Stimulated activated CD8-positive, alpha-beta memory T cell treated with anti-CD3 and anti-CD28 coated beads, Interleukin-15, amount 100 ng/mL, for 1 hour (primary cell): Measurements from ENCODE around the gene NTM.

Source experiments
- DNase-seq: peaks from one replicate; pipeline ENCODE4 v3.0.0-alpha.2; 2020; ENCODE audit warnings: low read depth

The NTM gene

DNA sequence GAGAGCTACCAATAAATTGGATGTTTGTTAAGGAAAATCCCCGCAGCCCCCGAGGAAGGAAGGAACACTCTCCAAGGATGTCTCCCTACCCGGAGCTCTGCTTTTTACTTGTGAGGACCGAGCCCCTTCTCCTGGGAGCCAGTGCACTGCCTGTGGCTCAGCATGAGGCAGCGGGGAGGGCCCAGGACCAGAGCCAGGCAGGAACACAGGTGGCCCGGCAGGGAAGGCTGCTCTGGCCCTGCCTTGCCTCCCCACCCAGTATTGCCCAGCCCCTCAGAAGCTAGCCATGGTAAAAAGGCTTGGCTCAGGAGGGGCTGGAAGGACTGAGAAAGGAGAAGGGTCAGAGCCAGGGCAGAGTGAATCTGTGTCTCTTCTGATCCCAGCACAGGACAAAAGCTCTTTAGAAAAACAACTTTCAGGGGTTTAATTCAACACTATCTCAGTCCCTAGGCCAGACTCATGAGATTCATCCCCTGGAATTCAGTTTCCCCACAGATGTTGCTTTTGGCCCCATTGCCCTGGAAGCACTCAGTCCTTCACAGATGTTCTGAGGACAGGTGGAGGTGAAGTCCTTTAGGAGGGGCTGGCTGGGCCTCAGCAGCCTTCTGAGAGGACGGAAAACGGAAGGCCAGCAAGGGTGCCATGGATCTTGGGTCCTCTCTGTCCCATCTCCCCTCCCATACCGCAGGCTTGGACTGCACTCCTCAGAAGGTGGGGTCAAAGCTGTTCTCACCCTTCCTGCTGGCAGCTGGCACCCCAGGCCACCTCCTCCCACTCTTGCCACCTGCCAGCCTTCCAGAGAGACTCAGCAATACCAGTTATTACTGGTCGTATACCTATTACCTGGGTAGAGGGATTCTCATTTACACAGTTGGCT is 318.9 kb downstream of the NTM start:
- no peak for DNase-seq

DNA sequence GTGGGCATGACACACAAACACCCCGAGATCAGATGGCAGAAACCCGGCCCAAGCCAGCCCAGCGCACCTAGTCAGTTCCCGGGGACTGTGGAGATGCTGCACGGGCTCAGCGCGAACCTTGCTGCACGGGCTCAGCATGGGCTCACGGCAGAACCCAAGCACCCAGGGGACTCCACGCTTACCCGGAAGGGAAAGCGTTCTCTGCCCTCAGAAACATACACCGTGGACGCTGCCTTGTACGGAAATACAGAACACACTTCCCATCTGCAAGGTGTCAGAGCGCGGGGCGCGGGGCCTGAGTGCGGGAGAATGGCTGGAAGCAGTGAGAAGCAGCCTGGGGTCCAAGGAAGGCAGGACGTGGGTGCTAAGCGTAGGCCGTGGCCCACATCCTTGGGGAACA is 319.9 kb downstream of the NTM start:
- DNase-seq: no peak

DNA sequence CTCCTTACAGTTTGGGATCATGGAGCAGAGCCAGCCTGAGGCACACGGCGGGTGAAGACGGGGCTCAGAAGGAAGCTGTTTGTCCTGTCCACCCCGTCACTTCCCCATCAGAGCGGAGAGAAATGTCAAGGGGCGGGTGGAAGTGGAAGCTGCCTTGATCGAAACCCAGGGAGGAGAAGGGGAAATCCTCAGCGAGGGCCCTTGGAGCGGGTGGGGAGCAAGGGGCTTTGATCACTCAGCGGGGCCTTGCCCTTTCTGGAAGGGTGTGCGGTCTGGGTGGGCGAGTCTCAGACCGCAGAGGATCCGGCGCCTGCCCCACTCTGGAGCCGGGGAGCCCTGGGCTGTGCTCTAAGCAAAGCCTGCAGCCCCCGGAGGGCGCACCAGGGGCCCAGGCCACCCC is 320.4 kb downstream of the NTM start:
- no peak for DNase-seq

DNA sequence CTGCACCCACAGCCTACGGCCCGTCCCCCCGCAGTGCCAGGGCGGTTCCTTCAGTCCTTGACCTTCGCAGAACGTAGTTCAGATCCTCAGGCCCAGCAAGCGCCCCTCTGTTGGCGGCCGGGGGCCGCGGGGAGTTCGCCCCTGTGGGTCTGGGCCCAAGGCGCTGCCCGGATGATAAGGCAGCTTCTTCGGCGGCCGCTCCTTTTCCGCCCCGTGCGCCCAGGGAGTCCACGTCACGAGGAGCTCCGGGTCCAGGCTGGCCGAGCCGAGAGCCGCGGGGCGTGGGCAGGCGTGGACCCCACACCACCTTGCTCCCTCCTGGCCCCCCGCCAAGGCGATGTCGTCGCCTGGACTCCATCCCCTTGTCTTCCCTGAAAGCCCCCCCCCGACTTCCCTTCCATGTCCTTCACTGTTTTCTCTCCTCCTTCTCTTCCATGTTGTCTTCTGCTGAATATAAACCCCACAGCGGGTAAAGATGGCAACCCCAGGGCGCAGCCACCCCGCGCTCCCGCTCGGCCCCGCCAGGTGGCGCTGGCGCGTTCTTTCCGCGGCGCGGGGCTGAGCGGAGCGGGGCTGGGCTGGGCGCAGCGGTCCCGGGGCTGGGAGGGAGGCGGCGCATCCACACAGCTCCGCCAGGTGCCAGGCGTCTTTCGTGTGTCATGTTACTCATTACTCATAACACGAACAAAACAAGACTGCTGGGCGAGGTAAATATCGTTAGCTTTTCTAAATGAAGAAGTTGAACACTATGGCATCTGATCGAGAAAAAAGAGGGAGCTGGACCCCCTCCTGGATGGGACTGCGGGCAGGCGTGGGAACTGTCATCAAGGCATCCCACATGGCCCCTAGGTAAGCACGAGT is 321.0 kb downstream of the NTM start:
- no peak for DNase-seq

DNA sequence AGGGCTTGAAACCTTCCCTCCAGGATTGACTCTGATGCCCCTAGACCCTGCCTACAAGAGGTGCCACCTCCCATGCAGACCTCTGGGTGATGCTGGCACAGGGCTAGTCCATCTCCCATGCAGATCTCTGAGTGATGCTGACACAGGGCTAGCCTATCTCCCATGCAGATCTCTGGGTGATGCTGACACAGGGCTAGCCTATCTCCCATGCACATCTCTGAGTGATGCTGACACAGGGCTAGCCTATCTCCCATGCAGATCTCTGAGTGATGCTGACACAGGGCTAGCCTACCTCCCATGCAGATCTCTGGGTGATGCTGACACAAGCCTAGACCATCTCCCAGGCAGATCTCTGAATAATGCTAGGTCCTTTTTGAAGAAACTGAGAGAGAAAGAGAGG is 321.7 kb downstream of the NTM start:
- no peak for DNase-seq

DNA sequence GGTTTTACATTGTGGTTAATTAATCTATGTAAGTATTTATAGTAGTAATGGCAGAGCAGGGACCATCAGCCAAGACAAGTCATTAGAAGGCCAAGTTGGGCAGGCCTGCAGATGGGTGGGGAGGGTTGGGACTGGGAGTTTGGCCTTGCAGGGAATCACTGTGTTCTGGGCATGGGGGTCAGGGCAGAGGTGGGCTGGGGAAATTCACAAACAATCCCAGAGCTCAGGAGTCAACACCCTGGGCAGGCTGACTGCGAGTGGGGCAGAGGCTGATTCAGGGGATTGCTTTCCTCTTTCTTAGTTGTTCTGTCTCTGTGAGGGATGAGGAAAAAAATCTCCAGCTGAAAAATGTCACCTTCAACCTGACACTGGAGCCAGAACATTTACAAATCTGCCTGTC is 322.5 kb downstream of the NTM start:
- DNase-seq: no peak

DNA sequence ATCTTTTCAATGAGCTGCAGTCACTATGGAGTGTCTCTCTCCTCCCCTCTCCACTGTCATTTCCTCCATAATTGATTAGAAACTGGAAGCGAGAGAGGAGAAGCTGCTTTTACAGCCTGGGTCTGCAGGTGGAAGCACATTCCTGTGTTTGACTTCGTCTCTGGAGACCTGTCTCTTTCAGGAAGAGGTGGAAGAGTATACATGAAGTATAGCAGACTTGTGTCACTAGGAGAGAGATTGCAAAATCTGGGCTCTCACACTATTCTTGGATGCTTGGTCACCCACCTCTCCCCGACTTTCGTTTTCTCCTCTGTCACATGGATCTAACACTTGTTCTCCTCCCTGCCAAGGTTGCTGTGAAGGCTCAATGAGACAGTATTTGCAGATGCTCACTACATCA is 323.3 kb downstream of the NTM start:
- DNase-seq: no peak

DNA sequence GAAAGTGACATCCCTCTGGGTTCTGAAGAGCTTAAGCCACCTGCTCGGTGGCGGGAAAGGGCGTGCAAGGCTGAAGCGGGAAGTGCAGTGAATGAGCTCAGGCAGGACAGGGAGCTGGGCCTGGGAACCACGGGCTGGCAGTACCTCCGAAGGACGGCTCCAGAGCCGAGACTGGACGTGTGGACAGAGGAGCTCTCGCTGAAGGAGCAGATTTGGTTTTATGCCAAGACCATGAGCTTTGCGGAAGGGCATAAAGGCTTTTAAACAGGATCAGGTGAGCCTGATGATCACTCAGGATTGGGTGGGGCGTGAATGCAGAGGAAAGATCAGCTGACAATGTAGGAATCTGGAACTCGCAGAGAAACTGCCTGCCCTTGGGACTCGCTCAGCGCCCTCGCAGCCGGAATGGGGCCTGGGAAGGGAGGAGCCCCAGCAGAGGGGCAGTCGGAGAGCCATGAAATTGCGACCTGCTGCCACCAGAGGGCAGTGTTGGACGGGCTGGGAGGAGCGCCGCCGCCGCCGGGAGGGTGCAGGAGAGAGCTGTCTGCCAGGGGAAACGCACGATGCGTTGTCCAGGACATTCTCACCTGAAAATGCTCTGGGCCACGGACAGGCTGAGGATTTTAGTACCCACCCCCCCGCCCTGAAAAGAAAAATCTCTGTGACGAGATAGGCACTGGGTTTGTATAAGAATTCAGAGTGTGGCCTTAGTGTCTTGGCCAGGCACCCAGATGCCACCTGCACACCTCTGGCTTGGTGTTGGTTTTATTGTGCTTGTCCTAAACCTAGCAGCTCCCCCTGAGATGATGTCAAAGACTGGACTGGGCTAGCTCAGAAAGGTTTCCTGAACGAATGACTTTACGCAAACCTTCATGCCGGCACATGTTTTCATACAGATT is 324.4 kb downstream of the NTM start:
- DNase-seq: no peak

DNA sequence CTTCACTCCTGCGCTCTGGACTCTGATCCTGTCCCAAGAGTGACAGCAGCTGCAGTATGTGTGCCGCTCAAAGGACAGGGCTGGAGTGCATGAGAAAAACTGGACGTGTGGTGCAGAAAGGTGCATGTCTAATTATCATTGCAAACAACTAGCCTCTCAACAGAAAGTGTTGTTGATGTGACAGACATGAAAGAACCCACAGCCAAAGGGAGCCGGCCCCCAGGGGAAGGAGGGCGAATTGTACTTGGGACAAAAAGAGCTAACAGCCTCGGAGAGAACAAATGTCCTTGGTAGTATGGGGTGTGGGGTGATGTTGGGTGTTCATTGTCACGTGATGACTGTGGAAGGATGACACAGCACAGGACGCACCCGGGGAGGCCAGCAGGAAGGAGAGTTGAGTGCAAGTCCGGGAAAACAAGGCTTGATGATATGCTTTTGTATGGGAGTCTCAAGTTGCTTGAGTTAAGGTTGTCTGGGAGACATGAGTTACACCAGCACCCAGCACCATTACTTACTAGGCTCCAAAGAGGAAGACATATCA is 325.5 kb downstream of the NTM start:
- DNase-seq: no peak

DNA sequence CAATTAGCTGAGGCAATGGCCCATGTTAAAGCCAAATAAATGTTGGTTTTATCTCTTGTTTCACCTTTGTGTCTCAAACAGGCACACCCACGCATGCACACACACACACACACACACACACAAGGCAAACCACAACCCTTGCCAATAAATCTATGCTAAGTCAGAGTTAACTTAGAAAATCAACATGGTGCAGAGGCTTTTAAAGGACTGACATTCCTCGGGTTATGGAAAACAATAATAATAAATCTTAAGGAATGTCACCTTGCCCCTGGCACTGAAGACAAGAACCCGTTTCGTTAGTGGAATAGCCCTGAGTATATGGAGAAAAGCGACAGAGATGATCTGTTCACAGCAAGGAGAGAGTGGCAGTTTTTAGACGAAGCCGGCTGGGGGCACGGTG is 326.3 kb downstream of the NTM start:
- no peak for DNase-seq

DNA sequence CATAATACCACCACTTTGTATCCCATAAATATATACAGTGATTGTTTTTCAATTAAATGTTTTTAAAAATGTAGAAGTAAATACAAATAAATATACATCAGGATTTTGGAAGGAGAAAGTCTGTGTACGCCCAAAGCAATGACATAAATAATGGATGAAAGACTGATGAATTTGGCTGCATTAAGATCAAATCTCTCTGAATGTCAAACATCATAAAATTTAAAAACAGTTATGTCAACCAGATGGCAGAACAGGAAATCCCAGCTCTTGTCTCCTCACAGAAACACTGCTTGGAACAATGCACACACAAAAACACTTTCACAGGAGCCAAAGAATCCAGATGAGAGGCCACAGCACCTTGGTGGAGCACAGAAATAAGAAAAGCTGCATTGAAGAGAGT is 332.9 kb downstream of the NTM start:
- no peak for DNase-seq

DNA sequence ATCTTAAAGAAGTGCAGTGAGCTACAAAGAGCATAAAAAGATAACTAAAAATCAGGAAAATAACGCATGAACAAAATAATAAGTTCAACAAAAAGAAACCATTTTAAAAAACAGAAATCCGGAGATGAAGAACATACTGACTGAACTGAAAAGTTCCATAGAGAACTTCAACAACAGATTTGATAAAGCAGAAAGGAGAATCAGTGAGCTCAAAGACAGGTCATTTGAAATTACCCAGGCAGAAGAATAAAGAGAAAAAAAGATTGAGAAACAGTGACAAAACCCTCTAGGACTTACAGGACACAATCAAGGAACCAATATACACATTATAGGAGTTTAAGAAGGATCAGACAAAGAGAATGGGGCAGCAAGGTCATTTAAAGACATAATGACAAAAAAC is 334.3 kb downstream of the NTM start:
- DNase-seq: no peak

DNA sequence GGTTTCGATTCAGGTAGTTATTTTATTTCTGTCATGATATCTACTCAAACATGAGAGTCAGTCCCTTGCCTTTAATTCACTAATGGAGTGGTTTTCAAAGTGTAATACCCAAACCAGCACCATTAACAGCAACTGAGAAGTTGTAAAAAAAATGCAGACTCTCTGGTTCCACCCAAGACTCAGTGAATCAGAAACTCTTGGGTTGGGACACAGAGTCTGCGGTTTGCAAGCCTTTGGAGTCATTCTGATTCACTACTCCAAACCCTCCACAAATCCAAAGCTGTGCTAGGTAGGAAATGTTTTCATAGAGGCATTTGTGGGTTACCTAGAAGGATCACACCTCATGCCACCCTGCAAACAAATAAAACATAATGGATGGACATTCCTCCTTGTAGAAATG is 340.1 kb downstream of the NTM start:
- no peak for DNase-seq

DNA sequence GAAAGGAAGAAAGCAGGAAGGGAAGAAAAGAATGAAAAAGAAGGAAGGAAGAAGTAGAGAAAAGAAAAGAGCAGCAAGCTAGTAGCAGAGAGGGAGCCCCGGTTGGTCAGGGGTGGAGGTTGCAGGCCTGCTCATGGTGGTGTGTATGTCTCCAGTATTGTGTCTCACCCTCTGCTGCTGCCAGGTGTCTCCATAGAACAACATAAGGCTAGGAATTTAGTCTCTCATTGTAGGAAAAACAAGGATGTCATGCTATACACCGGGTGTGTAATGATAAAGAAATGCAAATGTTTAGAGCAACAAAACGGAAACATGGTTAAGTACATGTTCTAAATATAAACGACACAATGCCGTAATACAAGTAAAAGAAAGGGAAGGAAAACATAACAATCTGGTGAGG is 342.5 kb downstream of the NTM start:
- DNase-seq: no peak

DNA sequence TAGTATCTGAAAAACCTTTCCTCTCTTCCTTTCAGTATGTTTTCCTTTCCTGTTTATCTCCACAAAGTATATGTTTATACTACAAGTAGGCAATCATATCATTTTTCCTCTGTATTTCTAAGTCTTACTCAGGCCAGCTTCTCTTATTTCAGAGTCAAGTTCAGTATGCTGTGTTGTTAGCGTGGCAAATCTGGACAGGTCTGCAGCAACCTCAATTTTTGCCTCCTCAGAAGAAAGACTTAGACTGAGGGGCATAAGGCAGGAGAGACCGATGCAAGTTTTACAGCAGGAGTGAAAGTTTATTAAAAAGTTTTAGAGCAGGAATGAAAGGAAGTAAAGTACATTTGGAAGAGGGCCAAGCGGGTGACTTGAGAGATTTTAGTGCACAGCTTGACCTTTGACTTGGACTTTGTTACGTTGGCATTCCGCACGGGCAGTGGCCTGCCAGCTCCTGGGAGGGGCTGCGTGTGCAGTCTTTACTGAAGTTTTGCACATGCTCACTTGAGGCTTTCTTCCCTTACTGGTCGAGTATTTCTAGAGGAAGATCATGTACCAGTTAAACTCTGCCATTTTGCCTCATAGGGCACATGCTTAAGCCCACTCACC is 343.2 kb downstream of the NTM start:
- no peak for DNase-seq

DNA sequence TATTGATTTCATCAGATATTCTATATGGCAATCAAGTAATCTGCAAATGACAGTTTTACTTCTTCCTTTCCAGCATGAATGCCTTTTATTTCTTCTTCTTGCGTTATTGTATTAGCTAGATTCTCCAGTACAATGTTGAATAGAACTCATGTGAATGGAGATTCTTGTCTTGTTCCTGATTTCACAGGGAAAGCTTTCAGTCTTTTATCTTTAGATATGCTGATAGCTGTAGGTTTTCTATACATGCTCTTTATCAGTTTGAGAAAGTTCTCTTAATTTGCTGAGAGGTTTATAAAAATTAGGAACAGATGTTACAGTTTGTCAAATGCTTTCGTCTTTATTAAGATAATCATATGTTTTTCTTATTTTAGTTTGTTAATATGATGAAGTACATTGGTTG is 347.2 kb downstream of the NTM start:
- DNase-seq: no peak

DNA sequence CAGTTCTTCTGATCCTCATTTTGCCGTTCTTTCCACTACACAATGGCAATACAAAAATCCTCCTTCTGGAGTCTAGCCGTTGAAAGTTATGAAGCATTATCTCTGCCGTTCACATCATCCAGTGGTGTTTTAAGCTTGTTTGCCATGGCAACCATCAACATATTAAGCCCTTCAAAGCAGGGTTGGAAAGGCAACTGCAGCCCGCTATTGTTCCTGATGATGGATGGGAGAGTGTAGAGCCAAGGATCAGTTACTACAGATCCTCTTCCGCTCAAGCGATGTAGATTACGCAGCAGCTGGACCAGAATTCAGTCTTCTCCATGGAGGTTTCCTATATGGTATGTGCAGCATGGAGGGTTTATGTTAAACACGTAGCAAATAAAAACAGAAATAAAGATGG is 352.7 kb downstream of the NTM start:
- no peak for DNase-seq

DNA sequence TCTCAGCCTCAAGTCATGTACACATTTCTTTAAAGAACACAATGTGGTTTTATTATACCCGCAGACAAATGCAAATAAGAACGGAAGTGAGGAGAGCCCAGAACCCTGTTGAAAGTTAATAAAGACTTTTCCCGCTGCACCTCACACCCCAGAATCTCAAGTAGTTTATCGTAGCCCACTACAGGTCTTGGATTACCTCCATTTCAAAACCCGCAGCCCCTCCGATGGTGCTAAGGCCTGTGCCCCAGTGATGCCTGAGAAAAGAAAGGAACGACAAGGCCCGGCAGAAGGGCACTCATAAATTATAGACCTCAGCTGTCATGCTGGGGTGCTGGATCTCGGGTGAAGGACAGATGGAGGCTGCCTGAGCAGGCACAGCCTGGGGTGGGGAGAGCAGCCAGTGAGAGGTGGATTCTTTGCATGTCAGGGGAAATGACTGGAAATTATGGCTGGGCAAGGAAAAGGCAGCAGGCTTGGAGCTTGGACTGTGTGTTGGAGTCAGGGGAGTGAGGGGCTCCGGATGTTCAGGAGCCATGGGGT is 354.1 kb downstream of the NTM start:
- no peak for DNase-seq

DNA sequence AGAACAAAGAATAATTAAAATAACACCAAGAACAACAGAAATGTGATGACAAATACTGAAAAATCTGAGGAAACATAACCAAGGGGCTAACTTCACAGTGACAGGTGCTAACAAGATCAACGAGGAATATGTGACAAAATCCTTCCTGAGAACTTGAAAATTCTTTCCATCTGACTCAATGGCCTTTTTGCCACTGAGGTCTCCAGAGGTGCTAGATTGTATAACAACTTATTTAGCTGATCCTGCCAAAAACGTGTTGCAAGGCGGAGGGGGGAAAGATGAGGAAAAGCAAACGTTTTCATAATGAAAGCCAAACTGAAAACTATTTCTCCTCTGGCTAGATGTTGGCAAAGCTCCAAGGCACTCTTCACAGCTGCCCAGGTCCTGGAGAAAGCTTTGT is 364.5 kb downstream of the NTM start:
- DNase-seq: no peak

DNA sequence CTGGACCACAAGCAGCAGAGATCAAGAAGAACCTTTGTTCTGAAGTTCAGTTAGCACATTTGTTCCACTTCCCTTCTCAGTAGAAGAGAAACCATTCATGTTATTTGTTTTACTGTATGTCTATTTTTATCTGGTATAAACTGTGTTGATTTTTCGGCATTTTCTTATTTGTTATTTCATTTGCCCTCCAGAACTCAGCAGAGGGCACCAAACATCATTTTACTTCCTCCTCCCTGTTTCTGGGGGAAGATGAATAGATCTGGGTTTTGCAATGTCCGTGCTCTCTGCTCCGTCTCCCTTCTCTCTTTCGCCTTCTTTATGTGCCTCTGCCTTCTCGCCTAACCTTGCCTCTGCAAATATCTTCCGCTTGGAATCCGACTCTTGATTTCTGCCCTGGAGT is 366.9 kb downstream of the NTM start:
- no peak for DNase-seq

DNA sequence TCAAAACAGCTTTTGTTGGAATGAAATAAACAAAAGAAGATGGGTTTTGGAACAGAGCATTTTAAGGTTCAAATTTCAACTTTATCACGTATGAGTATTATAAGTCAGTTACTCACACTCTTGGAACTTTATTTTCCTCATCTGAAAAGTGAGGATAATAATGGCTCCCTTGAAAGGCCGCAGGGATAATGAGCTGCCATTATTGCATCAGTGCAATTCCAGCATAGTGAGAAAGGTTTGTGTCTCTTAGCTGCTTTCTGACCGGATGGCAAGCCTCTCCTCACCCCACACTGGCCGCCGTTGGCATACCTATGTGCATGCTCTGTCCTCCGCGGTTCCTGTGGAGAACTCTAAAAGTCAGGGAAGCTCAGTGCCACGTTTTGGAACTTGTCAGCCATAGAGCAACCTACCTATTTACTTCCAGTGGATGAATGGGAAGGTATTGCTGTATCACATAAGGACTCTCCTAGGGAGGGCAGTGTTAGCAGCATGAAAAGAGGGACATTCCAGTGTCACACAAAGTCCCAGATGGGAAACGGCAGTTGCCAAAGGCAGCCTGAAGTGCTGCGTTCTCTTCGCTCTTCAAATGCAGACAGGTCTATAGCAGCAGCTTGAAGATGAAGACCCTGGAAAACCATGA is 368.9 kb downstream of the NTM start:
- DNase-seq: no peak
